ENCODE data around the gene ATP1B1. TPM values are rescaled to one million over a fixed set of nuclear protein-coding genes. Genes with fewer than 3 reads are reported as not detected.
A peak's percentile ranks its signal among the peaks of the same experiment; 100 is the strongest.

The ATP1B1 gene
- total RNA-seq, 1 experiment from 2014 or later: 15.0 TPM

DNA sequence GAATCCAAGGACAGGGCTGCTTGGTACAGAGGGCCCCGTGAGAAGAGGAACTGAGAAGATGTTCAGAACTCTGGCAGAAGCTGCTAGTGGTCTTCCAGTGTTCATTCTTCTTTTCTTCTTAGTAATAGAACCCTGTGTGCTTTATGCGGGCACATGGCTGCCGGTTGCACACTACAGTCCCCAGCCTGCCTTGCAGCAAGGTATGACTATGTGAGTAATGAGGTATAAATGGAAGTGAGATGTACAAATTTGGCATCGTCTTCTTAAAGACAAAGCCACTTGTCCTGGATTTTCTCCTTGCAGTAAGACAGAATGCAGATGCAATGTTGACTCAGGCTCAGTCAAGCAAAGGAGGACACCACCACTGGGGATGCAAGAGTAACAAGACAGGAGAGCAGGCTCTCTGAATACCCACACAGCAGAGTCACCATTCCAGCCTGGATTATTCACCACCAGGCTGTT is 15.0 kb upstream of the ATP1B1 start:
- in situ Hi-C loops (cut with HindIII; ENCODE audit: low sequenced_read_pairs): no loop called here
- DNase-seq (ENCODE audit: low spot score): peak; percentile 55

DNA sequence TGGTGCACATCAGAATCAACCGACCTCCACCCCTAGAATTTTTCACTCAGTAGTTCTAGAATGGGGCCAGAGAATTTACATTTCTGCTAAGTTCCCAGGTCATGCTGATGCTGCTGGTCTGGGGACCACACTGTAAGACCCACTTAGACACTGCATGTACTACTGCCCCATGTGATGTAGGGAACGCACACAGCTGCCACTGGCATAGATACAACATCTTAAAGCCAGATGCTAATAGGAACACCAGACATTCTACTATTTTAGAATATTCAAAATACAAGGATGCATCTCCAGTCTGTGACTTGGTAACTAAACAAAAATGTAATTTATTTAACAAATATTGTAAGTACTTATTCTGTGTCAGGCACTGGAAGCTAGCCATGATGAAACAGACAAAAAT is 14.1 kb upstream of the ATP1B1 start:
- no peak for DNase-seq (ENCODE audit: low spot score)
- in situ Hi-C loops (cut with HindIII; ENCODE audit: low sequenced_read_pairs): no loop called here

DNA sequence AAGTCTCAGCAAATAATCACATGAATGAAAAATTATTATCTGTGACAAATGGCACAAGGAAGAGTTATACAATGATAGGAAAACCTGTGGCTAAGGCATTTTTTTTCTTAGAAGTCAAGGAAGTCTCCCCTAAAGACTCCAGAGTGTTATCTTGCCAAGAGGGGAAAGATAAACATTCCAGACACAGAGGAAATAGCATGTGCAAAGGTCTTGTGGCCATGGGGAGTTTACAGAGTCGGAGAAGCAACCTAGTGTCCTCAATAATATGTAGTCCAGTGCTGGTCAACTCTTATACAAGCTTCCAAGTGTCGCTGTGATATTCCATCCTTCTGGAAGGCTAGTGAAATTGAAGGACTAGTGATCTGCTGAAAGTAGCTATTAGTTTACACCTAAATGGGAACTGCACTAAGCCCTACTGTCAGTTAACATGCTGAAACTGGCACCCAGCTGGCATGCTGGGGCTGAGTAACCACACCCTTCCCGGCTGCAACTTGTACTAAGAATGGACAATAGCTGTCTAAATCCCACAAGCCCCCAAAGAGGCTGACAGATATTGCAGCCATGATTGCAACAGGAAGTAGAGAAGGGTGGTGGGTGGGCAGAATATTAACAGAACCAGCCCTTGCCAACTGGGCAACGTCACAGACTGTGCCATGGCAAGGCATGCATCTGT is 11.5 kb upstream of the ATP1B1 start:
- DNase-seq (ENCODE audit: low spot score): no peak
- in situ Hi-C loops (cut with HindIII; ENCODE audit: low sequenced_read_pairs): no loop called here

DNA sequence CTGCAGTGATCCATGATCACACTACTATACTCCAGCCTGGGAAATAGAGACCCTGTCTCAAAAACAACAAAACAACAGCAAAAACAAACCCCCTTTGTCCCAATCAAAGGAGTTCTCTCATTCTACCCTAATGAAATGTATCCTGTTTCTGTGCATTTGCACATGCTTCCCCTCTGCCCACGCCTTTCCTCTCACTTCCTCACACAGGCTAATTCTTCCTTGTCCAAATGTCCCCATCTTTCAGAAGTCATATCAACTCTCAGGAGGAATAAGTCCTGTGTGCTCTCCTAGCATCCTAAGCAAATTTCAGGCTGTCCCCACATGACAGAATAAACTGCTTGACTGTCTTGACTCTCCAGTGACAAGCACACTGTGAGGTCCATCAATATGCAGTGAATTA is 8.1 kb upstream of the ATP1B1 start:
- in situ Hi-C loops (cut with HindIII; ENCODE audit: low sequenced_read_pairs): no loop called here
- DNase-seq (ENCODE audit: low spot score): no peak

DNA sequence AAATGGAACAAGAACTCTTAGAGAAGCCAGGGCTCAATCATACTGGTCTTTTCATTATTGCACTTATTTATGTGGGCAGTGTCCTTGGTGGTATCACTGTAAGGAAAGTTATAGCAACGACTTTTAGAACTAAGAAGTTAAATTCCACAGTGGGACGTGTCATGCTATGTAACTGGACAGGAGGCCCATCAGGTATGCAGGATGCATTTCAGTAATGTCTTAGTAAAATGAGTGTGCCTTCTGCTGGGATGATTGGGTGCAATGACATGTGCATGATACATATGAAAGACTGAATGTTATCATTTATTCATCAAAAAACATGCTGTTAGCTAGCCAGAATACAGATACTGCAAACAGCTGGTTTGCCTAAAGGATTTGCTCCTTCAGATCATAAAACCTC is 6.9 kb upstream of the ATP1B1 start:
- in situ Hi-C loops (cut with HindIII; ENCODE audit: low sequenced_read_pairs): no loop called here
- no peak for DNase-seq (ENCODE audit: low spot score)

DNA sequence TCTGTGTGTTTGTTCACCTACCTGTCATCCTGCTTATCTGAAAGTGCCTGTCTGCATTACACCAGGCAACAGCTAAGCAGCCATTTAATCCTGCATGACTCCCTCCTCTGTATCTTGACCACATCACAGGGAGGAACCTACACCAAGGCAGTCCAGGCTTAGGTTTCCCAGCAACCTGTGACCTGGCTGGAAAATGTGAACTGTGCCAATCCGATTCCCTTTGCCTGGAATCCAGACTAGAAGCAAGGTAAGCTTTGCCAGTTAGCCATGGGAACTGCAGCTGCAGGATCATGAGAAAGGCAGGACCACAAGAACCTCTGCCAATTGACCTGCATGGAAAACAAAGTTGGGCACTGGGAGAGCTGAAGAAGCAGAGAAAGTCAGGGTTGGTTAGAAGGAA is 6.3 kb upstream of the ATP1B1 start:
- no peak for DNase-seq (ENCODE audit: low spot score)
- in situ Hi-C loops (cut with HindIII; ENCODE audit: low sequenced_read_pairs): no loop called here

DNA sequence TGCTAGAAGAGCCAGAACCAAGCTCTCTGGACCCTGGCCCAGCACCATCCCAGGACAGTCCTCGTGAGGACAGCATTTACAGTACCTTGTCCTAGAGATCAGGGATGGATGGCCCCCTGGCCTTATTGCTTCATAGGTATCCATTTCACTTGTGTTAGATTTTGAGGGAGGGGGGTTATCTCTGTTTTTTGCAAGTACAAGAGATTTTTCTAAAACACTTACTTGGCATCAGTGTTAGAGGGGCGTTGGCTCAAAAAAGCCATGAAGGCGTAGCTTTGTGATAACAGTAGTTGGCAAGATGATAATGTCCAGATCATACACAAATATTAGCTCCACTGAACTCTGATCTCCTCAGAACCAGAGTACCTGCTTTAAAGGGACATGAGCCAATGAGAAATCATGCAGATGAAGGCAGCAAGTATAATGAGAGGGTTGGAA is 5.8 kb upstream of the ATP1B1 start:
- in situ Hi-C loops (cut with HindIII; ENCODE audit: low sequenced_read_pairs): no loop called here

DNA sequence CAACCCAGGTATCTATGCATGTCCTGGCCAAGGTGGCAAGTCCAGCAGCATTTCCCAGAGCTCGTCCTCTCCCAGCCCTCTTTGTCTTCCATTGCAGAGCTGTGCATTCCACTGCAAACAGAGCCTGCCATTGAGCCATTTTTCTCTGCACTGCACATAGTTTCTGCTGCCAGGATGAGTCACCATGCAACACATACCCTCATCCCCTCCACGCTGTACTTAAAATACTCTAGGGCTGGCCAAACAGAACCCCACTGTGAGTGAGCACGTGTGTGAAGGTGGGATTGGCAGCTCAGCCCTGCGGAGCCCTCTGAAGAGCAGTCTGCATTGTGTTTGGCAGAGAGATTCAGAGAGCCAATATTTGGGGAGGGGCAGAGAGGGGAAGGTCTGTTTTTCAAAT is 3.9 kb upstream of the ATP1B1 start:
- in situ Hi-C loops (cut with HindIII; ENCODE audit: low sequenced_read_pairs): no loop called here
- DNase-seq (ENCODE audit: low spot score): peak; percentile 66

More for the DNA sequence above, 5.8 kb upstream of the ATP1B1 start:
- DNase-seq (ENCODE audit: low spot score): no peak

DNA sequence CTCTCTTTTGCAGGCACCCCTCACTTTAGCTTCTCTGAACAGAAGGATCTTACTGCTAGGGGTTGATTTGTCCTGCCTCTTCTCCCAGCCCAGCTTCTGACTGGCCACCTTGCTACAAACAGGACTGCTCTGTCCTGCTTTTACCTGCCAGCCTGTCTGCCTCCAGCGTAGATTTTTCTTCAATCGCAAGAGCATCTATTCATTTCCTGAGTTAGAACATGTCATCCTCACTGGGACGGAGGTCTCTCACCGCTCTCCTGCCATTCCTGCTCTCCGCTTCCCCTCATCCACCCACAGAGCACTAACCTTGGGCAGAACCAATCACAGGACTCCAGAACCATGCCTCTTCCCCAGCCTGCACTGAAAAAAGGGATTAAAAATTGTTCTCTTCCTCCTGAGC is 3.5 kb upstream of the ATP1B1 start:
- peak; percentile 67 for DNase-seq (ENCODE audit: low spot score)
- in situ Hi-C loops (cut with HindIII; ENCODE audit: low sequenced_read_pairs): no loop called here

DNA sequence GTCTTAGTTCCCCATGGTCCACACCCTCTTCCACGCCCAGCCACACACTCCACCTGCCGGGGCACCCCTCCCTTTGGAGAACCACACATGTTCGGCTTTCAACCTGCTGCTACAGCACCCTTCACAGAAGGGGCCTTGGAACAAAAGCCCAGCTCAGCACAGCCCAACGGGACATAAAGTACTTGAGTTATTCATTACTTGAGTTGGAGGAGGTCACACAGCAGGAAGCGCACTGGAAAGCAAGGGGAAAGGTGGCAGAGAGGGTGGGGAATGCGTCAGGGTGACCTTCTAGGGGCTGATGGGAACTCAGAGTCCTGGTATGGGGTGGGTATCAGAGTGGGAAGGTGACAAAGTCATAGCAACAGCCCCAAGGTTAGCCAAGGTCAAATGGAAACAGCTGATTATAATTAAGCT is 3.0 kb upstream of the ATP1B1 start:
- in situ Hi-C loops (cut with HindIII; ENCODE audit: low sequenced_read_pairs): no loop called here
- no peak for DNase-seq (ENCODE audit: low spot score)

DNA sequence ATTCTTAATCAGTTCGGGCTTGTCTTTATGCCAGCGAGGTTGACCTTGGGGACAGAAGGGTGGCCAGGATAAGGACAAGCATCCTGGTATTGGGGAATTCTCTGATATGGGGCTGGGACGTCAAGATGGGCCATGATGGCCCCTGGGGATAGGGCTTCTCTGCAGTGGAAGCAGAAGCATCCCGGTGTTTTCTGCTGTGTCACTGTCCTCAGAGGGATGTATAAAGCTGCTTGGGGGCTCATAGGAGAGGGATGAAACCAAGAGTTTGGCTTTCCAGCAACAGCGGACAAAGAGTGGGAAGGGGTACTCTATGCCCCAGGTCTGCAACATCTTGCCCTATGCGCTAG is 1.4 kb upstream of the ATP1B1 start:
- no peak for DNase-seq (ENCODE audit: low spot score)
- in situ Hi-C loops (cut with HindIII; ENCODE audit: low sequenced_read_pairs): no loop called here

DNA sequence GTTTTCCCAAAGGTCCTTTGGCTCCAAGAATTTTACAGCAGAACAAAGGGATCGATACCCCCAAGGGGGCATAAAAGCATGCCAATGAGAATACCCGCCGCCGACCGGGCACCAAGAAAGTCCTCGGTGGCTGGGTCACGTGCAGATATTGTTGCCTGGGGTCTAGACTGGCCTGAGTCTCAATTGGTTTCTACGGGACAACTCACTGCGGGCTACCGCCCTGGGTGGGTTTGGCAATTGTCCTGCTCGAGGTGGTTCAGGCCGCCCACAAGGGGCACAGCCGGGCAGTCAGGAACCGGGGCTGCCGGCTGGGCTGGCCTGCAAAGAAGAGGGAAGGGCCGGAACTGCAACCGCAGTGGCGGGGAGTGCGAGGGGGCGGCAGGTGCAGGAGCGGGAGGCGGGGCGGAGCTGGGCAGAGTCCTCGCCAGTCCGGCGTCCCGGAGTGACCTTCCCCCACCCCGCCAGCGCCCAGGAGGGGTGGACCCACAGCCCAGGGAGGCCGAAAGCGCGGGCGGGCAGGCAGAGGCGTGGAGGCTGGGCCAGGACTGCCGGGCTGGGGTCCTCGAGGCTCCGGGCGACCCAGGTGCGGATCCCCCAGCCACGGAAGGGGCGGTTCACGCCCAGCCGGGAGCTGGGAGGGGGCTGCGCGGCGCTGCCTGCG is 926 bp upstream of the ATP1B1 start:
- in situ Hi-C loops (cut with HindIII; ENCODE audit: low sequenced_read_pairs): no loop called here
- peak; percentile 47 for DNase-seq (ENCODE audit: low spot score)

DNA sequence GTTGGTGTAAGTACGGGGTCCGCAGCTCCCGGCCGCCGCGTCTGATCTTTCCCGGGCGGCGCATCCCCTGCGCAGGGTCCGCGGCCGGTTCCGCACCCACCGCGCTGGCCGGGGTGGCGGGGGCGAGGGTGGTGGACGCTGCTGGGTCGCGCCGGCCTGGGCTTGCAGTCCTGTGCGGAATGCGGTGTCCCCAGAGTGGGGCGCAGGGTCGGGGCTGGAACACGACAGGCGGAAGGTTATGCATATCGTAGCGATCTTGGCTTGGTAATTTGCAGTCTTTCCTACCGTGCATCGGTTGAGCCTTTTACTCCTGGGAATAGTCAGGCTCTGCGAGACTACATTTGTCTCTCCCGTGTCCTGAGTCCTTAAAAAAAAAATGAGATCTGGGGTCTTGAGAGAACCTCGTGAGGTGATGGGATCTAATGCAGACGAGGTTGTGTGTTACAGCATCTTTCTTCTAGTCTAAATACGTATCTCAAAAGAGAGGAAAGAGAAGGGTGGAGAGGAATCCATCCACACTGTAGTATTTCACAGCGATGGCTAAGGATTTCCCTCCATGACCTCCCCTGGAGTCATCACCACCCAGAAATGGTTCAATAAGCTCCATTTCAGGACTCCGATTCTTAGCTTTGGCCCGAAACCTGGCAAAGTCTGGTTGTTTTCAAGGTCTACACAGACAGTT is 572 bp downstream of the ATP1B1 start:
- in situ Hi-C loops (cut with HindIII; ENCODE audit: low sequenced_read_pairs): no loop called here
- DNase-seq (ENCODE audit: low spot score): peak; percentile 58

DNA sequence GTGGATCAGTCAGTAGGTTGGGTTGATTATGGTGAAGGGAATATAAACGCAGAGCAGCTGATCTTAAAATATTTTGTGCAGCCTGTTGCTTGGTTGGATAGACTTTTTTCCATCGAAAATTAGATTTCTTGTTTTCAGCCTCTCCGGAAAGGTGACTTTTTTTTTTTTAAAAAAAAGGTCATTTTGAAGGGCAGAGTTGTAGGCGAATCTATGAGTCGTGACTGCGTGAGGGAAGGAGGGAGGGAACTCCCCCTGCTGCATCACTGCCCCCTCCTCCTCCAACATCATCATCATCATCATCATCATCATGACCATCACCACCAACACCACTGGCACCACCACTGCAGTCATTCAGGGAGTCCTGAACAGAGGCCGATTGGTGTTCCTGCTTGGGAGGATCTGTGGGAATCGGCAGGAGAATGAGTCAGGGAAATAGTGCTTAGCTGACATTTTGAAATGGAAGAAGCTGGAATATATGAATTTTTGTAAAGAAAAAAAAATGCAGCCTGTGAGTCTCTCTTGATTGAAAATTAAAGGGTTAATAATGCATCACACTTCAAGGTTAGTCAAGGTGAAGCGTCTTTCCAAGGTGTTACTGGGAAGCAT is 1.2 kb downstream of the ATP1B1 start:
- in situ Hi-C loops (cut with HindIII; ENCODE audit: low sequenced_read_pairs): no loop called here
- DNase-seq (ENCODE audit: low spot score): peak; percentile 46

DNA sequence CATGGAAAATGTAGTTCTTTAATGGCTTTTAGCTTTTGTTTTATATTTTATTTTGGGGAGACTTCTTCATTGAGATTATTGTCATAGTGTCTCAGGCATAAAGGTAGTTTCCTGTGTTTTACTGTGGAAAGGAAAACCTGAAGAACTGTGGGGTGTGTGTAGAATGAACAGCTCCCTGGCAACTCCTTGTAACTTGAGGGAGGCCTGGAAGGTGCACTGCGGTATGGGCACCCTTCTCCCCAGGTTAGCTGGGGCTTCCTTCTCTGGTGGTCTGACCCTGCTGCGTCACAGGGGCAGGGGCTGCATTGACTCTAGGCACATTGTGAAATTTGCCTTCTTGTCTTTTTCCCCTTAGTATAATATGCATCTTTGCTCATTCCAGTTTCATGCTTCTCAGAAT is 1.7 kb downstream of the ATP1B1 start:
- peak; percentile 41 for DNase-seq (ENCODE audit: low spot score)
- in situ Hi-C loops (cut with HindIII; ENCODE audit: low sequenced_read_pairs): no loop called here

DNA sequence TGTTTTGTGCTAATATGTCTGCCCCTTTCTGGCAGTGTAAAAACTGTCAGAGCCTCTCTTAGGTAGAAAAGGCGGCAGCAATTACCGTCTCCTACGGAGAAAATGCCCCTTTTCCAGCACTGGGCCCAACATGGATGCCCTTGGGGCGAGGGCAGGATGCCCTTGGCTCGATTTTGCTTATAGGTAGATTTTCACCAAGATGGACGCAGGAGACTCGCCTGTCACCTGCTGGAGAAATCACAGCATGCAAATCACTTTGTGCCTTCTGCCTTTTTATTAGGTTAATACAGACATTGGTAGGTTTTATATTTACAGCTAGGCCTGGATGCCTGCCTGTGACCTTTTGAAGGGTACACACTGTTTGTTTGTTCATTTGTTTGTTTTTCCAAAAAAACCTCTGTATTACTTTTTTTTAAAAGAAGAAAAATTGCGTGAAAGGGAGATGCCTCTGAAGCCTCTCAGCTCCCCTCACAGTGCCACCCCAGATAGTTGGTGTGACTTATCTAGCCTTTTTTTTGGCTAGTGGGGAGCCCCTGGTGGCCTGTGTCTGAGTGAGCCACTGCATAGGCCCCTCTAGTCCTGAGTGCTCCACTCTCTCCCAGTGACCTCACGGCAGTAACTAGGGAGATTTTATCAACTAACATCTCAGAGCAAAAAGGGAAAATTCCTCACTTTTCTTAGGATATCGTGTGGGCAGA is 2.5 kb downstream of the ATP1B1 start:
- in situ Hi-C loops (cut with HindIII; ENCODE audit: low sequenced_read_pairs): no loop called here
- DNase-seq (ENCODE audit: low spot score): peak; percentile 74

DNA sequence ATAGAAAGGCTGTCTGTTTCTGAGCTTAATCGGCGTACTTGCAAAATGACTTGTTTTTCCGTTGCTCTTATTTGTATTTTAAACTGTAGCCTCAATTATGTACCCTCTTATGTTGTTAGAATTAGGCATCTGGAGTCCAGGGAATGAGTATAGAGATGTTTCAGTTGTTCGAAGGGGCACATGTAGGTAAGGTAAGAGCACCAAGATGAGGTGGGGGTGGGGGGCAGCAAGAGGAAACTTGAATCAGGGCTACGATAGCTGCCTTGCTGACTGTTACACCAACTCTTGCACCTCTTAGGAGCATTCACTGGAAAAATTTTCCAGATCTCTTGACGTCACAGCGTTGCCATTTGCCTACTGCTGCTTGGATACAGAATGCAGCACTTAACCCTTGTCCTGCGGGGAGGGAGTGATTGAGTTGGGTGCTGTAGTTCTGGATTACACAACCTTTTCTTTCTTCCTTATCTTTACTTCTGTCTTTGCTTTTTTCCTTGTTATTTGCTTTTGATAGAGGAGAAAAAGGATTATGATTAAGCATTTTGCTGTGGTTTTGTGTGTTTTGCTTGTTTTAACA is 3.2 kb downstream of the ATP1B1 start:
- DNase-seq (ENCODE audit: low spot score): peak; percentile 90

DNA sequence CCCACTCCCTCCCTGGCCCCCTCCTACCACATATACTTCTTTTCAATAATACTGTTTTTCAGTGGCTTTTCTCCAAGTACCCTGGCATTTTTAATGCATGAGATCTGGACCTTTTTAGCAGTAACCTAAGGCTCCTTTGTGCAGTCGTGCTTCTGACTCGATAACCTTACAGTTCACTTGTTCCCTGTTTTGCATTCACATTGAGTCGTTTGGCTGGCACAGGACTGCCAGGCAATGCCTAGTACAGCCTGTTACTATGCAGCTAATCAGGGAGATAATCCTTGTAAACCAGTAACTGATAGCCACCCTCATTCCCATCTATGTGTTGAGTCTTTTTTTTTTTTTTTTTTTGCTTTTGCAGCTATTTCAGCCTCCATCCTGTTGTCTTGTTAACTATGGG is 3.7 kb downstream of the ATP1B1 start:
- in situ Hi-C loops (cut with HindIII; ENCODE audit: low sequenced_read_pairs): no loop called here

More for the DNA sequence above, 3.2 kb downstream of the ATP1B1 start:
- in situ Hi-C loops (cut with HindIII; ENCODE audit: low sequenced_read_pairs): no loop called here

More for the DNA sequence above, 3.7 kb downstream of the ATP1B1 start:
- DNase-seq (ENCODE audit: low spot score): peak; percentile 54

Measured in G401 (cell line).